ENCODE measurements around the gene SCAMP2.
"Not testable (repeated sequence)": the region's sequence is repeated elsewhere in the genome, so short reads cannot be mapped to it uniquely, and the experiment has no call there.

The SCAMP2 gene

GRCh38 chr15:74901612-74902063, 28.5 kb upstream of the SCAMP2 start:
- Histone ChIP-seq H3K27me3 (replicated peaks in 2 of 5; ENCODE audit: control insufficient read depth in 4 of 5, insufficient read depth in 5 of 5, low read length in 4 of 5) (no peaks in the 10 kb centered on the region), H3K9me3 (ENCODE audit: control extremely low read depth in 1 of 5, control insufficient read depth in 4 of 5, insufficient read depth in 2 of 5, low read depth in 1 of 5, low read length in 4 of 5) (no peaks in the 10 kb centered on the region), H3K4me3 (ENCODE audit: control insufficient read depth in 1 of 7, extremely low read depth in 1 of 7, insufficient read depth in 4 of 7, low read depth in 2 of 7, low read length in 6 of 7) (peak overlapping the region in 1 of 7 experiments; percentile 48), H3K4me1 (ENCODE audit: control extremely low read depth in 1 of 4, control insufficient read depth in 4 of 4, insufficient read depth in 4 of 4, low read length in 3 of 4) (peaks cover 12 to 55% (median 48%) of the 10 kb centered on the region in 4 experiments), H3K27ac (ENCODE audit: insufficient read depth in 1 of 2, low read depth in 1 of 2, low read length in 2 of 2, poor library complexity in 1 of 2, severe bottlenecking in 2 of 2) (peak overlapping the region in 1 of 2 experiments; percentile 37), H3K36me3 (ENCODE audit: control insufficient read depth in 4 of 4, insufficient read depth in 4 of 4, low read length in 3 of 4) (peaks cover 13 to 72% (median 53%) of the 10 kb centered on the region in 4 experiments)
- DNase-seq: peak; percentile 51 to 76 (median 69)
- 38% methylated on average over 4 of the region's 5 CpGs for WGBS (ENCODE audit: insufficient coverage)
- ChIA-PET CTCF (interaction anchor here (0.9 to 11.3 kb wide), 28 partner anchors 9 to 405 kb away, joined by 3 to 130 read pairs (median 6); partner anchors contain the start of genes MPI, RPP25, SCAMP2 and ULK3), POLR2A (interaction anchor here (0.6 to 3.5 kb wide), 5 partner anchors 12 to 123 kb away, joined by 3 to 23 read pairs (median 4); partner anchors contain the start of genes MPI and SCAMP2)

- Histone ChIP-seq H3K4me1 (ENCODE audit: control extremely low read depth in 1 of 4, control insufficient read depth in 4 of 4, insufficient read depth in 4 of 4, low read length in 3 of 4) (peaks cover 5 to 25% (median 21%) of the 10 kb centered on the region in 4 experiments), H3K9me3 (ENCODE audit: control extremely low read depth in 1 of 5, control insufficient read depth in 4 of 5, insufficient read depth in 2 of 5, low read depth in 1 of 5, low read length in 4 of 5) (no peaks in the 10 kb centered on the region), H3K27me3 (replicated peaks in 2 of 5; ENCODE audit: control insufficient read depth in 4 of 5, insufficient read depth in 5 of 5, low read length in 4 of 5) (no peaks in the 10 kb centered on the region), H3K36me3 (ENCODE audit: control insufficient read depth in 4 of 4, insufficient read depth in 4 of 4, low read length in 3 of 4) (peaks cover 18 to 76% (median 58%) of the 10 kb centered on the region in 4 experiments), H3K4me3 (ENCODE audit: control insufficient read depth in 1 of 7, extremely low read depth in 1 of 7, insufficient read depth in 4 of 7, low read depth in 2 of 7, low read length in 6 of 7) (no peak overlapping the region), H3K27ac (ENCODE audit: insufficient read depth in 1 of 2, low read depth in 1 of 2, low read length in 2 of 2, poor library complexity in 1 of 2, severe bottlenecking in 2 of 2) (peak overlapping the region in 1 of 2 experiments; percentile 16)
- CTCF ChIA-PET: interaction anchor here (1.2 to 11.3 kb wide), 11 partner anchors 9 to 127 kb away, joined by 3 to 130 read pairs (median 5); partner anchors contain the start of genes FAM219B, SCAMP2 and ULK3
- WGBS (ENCODE audit: insufficient coverage): 54% methylated on average over 6 of the region's 6 CpGs
- POLR2A ChIA-PET: no interaction called here
- no peak for DNase-seq
Observed at GRCh38 chr15:74897300-74897701, 24.1 kb upstream of the SCAMP2 start.

DNA sequence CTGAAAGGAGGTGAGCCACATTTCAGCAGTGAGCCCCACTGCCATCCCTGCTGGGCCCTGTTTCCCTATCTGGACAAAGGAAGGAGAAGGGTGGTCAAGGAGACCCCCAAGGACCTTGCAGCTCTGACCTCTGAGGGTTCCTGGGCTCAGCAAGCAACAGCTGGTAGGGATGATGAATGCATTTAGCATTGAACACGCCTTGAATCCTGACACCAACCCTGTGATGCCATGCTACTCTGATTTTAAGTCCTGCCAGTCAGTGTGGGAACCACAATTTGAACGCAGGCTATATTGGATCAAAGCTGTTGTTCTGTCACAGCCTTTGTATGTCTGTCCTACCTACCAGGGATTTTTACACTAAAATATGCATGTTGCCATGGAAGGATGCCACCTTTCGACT, 23.2 kb upstream of the SCAMP2 start:
- no peak overlapping the region for H3K4me3 ChIP-seq (ENCODE audit: control insufficient read depth in 1 of 7, extremely low read depth in 1 of 7, insufficient read depth in 4 of 7, low read depth in 2 of 7, low read length in 6 of 7)
- peaks cover 0 to 15% (median 12%) of the 10 kb centered on the region in 4 experiments for H3K4me1 ChIP-seq (ENCODE audit: control extremely low read depth in 1 of 4, control insufficient read depth in 4 of 4, insufficient read depth in 4 of 4, low read length in 3 of 4)
- no peak overlapping the region for H3K27ac ChIP-seq (ENCODE audit: insufficient read depth in 1 of 2, low read depth in 1 of 2, low read length in 2 of 2, poor library complexity in 1 of 2, severe bottlenecking in 2 of 2)
- WGBS (ENCODE audit: insufficient coverage): 93% methylated on average over 3 of the region's 3 CpGs
- peaks cover 18 to 79% (median 56%) of the 10 kb centered on the region in 4 experiments for H3K36me3 ChIP-seq (ENCODE audit: control insufficient read depth in 4 of 4, insufficient read depth in 4 of 4, low read length in 3 of 4)
- CTCF ChIA-PET: interaction anchor here (0.7 to 11.3 kb wide), 9 partner anchors 8 to 103 kb away, joined by 3 to 130 read pairs (median 5); partner anchors contain the start of genes FAM219B, SCAMP2 and ULK3
- no peaks in the 10 kb centered on the region for H3K9me3 ChIP-seq (ENCODE audit: control extremely low read depth in 1 of 5, control insufficient read depth in 4 of 5, insufficient read depth in 2 of 5, low read depth in 1 of 5, low read length in 4 of 5)
- no peaks in the 10 kb centered on the region for H3K27me3 ChIP-seq (replicated peaks in 2 of 5; ENCODE audit: control insufficient read depth in 4 of 5, insufficient read depth in 5 of 5, low read length in 4 of 5)
- no peak for DNase-seq
- POLR2A ChIA-PET: no interaction called here

DNA sequence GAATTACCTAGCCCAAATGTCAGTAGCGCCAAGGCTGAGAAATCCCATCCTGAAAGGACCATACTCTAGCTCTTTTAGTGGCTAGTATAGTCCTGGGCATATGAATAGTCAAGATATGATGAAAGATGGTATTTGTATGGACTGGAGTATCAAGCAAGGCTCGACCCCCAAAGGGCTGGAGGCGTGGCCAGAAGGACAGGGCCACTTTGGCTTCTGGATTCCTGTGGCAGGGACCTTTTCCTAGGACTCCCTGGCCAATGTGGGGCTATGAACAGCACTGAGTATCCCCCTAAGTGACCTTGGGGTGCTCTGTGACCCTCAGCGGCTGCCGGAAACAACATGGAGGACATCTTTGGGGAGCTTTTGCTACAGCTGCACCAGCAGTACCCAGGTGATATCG, 22.7 kb upstream of the SCAMP2 start:
- 98% methylated on average over 6 of the region's 6 CpGs for WGBS (ENCODE audit: insufficient coverage)
- H3K27ac ChIP-seq (ENCODE audit: insufficient read depth in 1 of 2, low read depth in 1 of 2, low read length in 2 of 2, poor library complexity in 1 of 2, severe bottlenecking in 2 of 2): no peak overlapping the region
- POLR2A ChIA-PET: no interaction called here

DNA sequence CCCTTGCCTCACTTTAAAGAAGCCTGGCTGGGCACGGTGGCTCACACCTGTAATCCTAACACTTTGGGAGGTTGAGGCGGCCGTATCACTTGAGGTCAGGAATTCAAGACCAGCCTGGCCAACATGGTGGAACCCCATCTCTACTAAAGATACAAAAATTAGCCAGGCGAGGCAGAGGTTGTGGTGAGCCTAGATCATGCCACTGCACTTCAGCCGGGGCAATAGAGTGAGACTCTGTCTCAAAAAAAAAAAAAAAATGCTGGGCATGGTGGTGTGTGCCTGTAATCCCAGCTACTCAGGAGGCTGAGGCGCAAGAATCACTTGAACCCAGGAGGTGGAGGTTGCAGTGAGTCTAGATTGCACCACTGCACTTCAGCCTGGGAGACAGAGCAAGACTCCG, 21.2 kb upstream of the SCAMP2 start:
- H3K27me3 ChIP-seq (replicated peaks in 2 of 5; ENCODE audit: control insufficient read depth in 4 of 5, insufficient read depth in 5 of 5, low read length in 4 of 5); H3K9me3 ChIP-seq (ENCODE audit: control extremely low read depth in 1 of 5, control insufficient read depth in 4 of 5, insufficient read depth in 2 of 5, low read depth in 1 of 5, low read length in 4 of 5); H3K4me3 ChIP-seq (ENCODE audit: control insufficient read depth in 1 of 7, extremely low read depth in 1 of 7, insufficient read depth in 4 of 7, low read depth in 2 of 7, low read length in 6 of 7); H3K27ac ChIP-seq (ENCODE audit: insufficient read depth in 1 of 2, low read depth in 1 of 2, low read length in 2 of 2, poor library complexity in 1 of 2, severe bottlenecking in 2 of 2); POLR2A ChIA-PET; DNase-seq: not testable (repeated sequence)
- peaks cover 10 to 65% (median 43%) of the 10 kb centered on the region in 4 experiments for H3K36me3 ChIP-seq (ENCODE audit: control insufficient read depth in 4 of 4, insufficient read depth in 4 of 4, low read length in 3 of 4)
- 100% methylated on average over 3 of the region's 7 CpGs for WGBS (ENCODE audit: insufficient coverage)
- CTCF ChIA-PET: interaction anchor here (1.2 to 5.9 kb wide), 5 partner anchors 7 to 26 kb away, joined by 3 to 35 read pairs (median 4); no protein-coding TSS in a partner anchor
- H3K4me1 ChIP-seq (ENCODE audit: control extremely low read depth in 1 of 4, control insufficient read depth in 4 of 4, insufficient read depth in 4 of 4, low read length in 3 of 4): peaks cover 0 to 26% (median 24%) of the 10 kb centered on the region in 4 experiments

More for the DNA sequence above, 22.7 kb upstream of the SCAMP2 start:
- no peaks in the 10 kb centered on the region for H3K9me3 ChIP-seq (ENCODE audit: control extremely low read depth in 1 of 5, control insufficient read depth in 4 of 5, insufficient read depth in 2 of 5, low read depth in 1 of 5, low read length in 4 of 5)
- H3K4me3 ChIP-seq (ENCODE audit: control insufficient read depth in 1 of 7, extremely low read depth in 1 of 7, insufficient read depth in 4 of 7, low read depth in 2 of 7, low read length in 6 of 7): no peak overlapping the region
- DNase-seq: no peak
- H3K4me1 ChIP-seq (ENCODE audit: control extremely low read depth in 1 of 4, control insufficient read depth in 4 of 4, insufficient read depth in 4 of 4, low read length in 3 of 4): peaks cover 0 to 13% (median 12%) of the 10 kb centered on the region in 4 experiments
- CTCF ChIA-PET: interaction anchor here (0.6 to 11.3 kb wide), 9 partner anchors 8 to 141 kb away, joined by 3 to 130 read pairs (median 4); partner anchors contain the start of genes FAM219B and ULK3
- peaks cover 17 to 79% (median 53%) of the 10 kb centered on the region in 4 experiments for H3K36me3 ChIP-seq (ENCODE audit: control insufficient read depth in 4 of 4, insufficient read depth in 4 of 4, low read length in 3 of 4)
- H3K27me3 ChIP-seq (replicated peaks in 2 of 5; ENCODE audit: control insufficient read depth in 4 of 5, insufficient read depth in 5 of 5, low read length in 4 of 5): no peaks in the 10 kb centered on the region

DNA sequence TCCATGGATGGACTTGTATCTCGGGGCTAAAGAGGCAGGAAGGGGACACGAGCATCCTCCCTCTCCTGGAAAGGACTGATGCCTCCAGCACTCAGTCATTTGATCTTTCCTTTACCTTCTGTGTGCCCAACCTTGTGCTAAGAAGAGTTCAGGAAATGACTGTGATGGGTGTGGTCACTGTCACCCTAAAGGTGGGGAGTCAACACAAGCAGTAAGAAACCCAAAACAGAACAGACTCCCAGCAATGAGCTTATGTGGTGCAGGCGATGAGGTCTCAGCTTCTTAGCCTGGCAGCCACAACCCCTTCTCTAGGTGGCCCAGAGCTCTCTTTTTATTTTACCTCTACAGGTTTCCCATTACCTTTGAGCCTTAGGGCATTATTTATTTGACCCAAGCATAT, 20.5 kb upstream of the SCAMP2 start:
- ChIA-PET CTCF (interaction anchor here (0.9 to 5.9 kb wide), 5 partner anchors 7 to 43 kb away, joined by 3 to 35 read pairs (median 4); no protein-coding TSS in a partner anchor), POLR2A (no interaction called here)
- Histone ChIP-seq H3K36me3 (ENCODE audit: control insufficient read depth in 4 of 4, insufficient read depth in 4 of 4, low read length in 3 of 4) (peaks cover 7 to 57% (median 36%) of the 10 kb centered on the region in 4 experiments), H3K27ac (ENCODE audit: insufficient read depth in 1 of 2, low read depth in 1 of 2, low read length in 2 of 2, poor library complexity in 1 of 2, severe bottlenecking in 2 of 2) (no peak overlapping the region), H3K27me3 (replicated peaks in 2 of 5; ENCODE audit: control insufficient read depth in 4 of 5, insufficient read depth in 5 of 5, low read length in 4 of 5) (no peaks in the 10 kb centered on the region), H3K4me1 (ENCODE audit: control extremely low read depth in 1 of 4, control insufficient read depth in 4 of 4, insufficient read depth in 4 of 4, low read length in 3 of 4) (peaks cover 0 to 33% (median 31%) of the 10 kb centered on the region in 4 experiments), H3K4me3 (ENCODE audit: control insufficient read depth in 1 of 7, extremely low read depth in 1 of 7, insufficient read depth in 4 of 7, low read depth in 2 of 7, low read length in 6 of 7) (no peak overlapping the region), H3K9me3 (ENCODE audit: control extremely low read depth in 1 of 5, control insufficient read depth in 4 of 5, insufficient read depth in 2 of 5, low read depth in 1 of 5, low read length in 4 of 5) (no peaks in the 10 kb centered on the region)
- no peak for DNase-seq
- 100% methylated on average over 1 of the region's 3 CpGs for WGBS (ENCODE audit: insufficient coverage)

DNA sequence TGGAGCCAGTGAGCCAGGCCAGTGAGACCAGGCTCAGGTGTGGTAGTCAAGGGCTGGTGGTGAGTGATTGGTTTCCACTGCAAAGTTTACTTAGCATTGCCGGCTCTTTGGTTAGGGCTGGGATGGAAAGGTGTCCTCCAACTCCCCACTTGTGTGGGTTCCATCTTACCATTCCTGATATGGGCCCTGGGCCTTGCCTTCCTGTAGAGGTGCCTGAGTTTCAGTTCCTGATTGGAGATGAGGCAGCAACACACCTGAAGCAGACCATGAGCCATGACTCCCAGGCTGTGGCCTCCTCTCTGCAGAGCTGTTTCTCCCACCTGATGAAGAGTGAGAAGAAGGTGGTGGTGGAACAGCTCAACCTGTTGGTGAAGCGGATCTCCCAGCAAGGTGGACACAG, 19.8 kb upstream of the SCAMP2 start:
- 95% methylated on average over 2 of the region's 2 CpGs for WGBS (ENCODE audit: insufficient coverage)
- Histone ChIP-seq H3K27ac (ENCODE audit: insufficient read depth in 1 of 2, low read depth in 1 of 2, low read length in 2 of 2, poor library complexity in 1 of 2, severe bottlenecking in 2 of 2) (no peak overlapping the region), H3K4me3 (ENCODE audit: control insufficient read depth in 1 of 7, extremely low read depth in 1 of 7, insufficient read depth in 4 of 7, low read depth in 2 of 7, low read length in 6 of 7) (no peak overlapping the region), H3K9me3 (ENCODE audit: control extremely low read depth in 1 of 5, control insufficient read depth in 4 of 5, insufficient read depth in 2 of 5, low read depth in 1 of 5, low read length in 4 of 5) (no peaks in the 10 kb centered on the region), H3K36me3 (ENCODE audit: control insufficient read depth in 4 of 4, insufficient read depth in 4 of 4, low read length in 3 of 4) (peaks cover 7 to 53% (median 32%) of the 10 kb centered on the region in 4 experiments), H3K4me1 (ENCODE audit: control extremely low read depth in 1 of 4, control insufficient read depth in 4 of 4, insufficient read depth in 4 of 4, low read length in 3 of 4) (peaks cover 0 to 35% (median 32%) of the 10 kb centered on the region in 4 experiments), H3K27me3 (replicated peaks in 2 of 5; ENCODE audit: control insufficient read depth in 4 of 5, insufficient read depth in 5 of 5, low read length in 4 of 5) (no peaks in the 10 kb centered on the region)
- ChIA-PET CTCF (interaction anchor here (1.2 to 5.9 kb wide), 2 partner anchors 8 to 11 kb away, joined by 3 to 35 read pairs; no protein-coding TSS in a partner anchor), POLR2A (no interaction called here)
- DNase-seq: no peak

Data from common myeloid progenitor, CD34-positive (primary cell).